NT2/D1 (cell line): Measurements from ENCODE around the gene NSMF.

Source experiments
- SUZ12 ChIP-seq: IDR thresholded peaks from 2 replicates; pipeline ENCODE4 v1.6.1; 2011; ENCODE audit not compliant: insufficient read length, insufficient read depth; ENCODE audit errors: extremely low read depth
- YY1 ChIP-seq: IDR thresholded peaks from 2 replicates; pipeline ENCODE4 v1.6.1; 2011; ENCODE audit not compliant: insufficient read length, insufficient read depth
- ZNF274 ChIP-seq: IDR thresholded peaks from 2 replicates; pipeline ENCODE4 v1.6.1; 2011; ENCODE audit warnings: mild to moderate bottlenecking, low read depth, low read length

GRCh38 chr9:137438591-137439157 lies 20.5 kb downstream of the NSMF start:
- TF ChIP-seq YY1 (no peak), ZNF274 (no peak), SUZ12 (no peak)
